Kidney (tissue), 14 donors: ENCODE measurements around the gene NRCAM. TPM values are rescaled to one million over a fixed set of nuclear protein-coding genes. Genes with fewer than 3 reads are reported as not detected.
A peak's percentile ranks its signal among the peaks of the same experiment; 100 is the strongest.
"Not testable (repeated sequence)": the region's sequence is repeated elsewhere in the genome, so short reads cannot be mapped to it uniquely, and the experiment has no call there.

Experiments
- DNase-seq, 5 donors: peaks; one replicate each; pipeline ENCODE4 v3.0.0-alpha.2; 2013 to 2020
- FAIRE-seq: peaks from 2 replicates; lab custom pipeline; 2012; peaks lifted over from hg19 to GRCh38; lab: Jason Lieb, UNC
- H3K27ac ChIP-seq, 2 donors: one replicate each; pipeline ENCODE4 v1.7.0; 2013; ENCODE audit warnings: low read depth in 2 of 2, low read length in 2 of 2, inconsistent platforms in 1 of 2
- H3K27me3 ChIP-seq: one replicate; pipeline ENCODE4 v1.7.1; 2013; ENCODE audit warnings: low read length, inconsistent platforms; ENCODE audit not compliant: control insufficient read depth, insufficient read depth
- H3K36me3 ChIP-seq, 3 donors: one replicate each; pipeline versions ENCODE4 v1.7.0 to v1.7.1; 2013; ENCODE audit warnings: low read length in 3 of 3, control low read depth in 1 of 3, inconsistent platforms in 1 of 3; ENCODE audit not compliant: insufficient read depth in 3 of 3, control insufficient read depth in 2 of 3
- H3K4me1 ChIP-seq, 3 donors: one replicate each; pipeline versions ENCODE4 v1.7.0 to v1.7.1; 2013; ENCODE audit warnings: low read length in 3 of 3, inconsistent platforms in 1 of 3, low read depth in 1 of 3; ENCODE audit not compliant: control insufficient read depth in 2 of 3, insufficient read depth in 2 of 3
- H3K4me3 ChIP-seq, 3 donors: one replicate each; pipeline versions ENCODE4 v1.7.0 to v1.8.1; 2013; ENCODE audit warnings: low read length in 3 of 3, control low read depth in 1 of 3, inconsistent platforms in 1 of 3
- H3K9ac ChIP-seq, 3 donors: one replicate each; pipeline versions ENCODE4 v1.7.0 to v1.7.1; 2013; ENCODE audit warnings: low read length in 3 of 3, control low read depth in 1 of 3, inconsistent platforms in 1 of 3
- H3K9me3 ChIP-seq, 3 donors: one replicate each; pipeline versions ENCODE4 v1.7.0 to v1.7.1; 2013; ENCODE audit warnings: low read length in 3 of 3, control low read depth in 1 of 3, inconsistent platforms in 1 of 3; ENCODE audit not compliant: control insufficient read depth in 2 of 3, insufficient read depth in 1 of 3
- intact Hi-C: fragments of 100-400 bp; cut with DNase I; formaldehyde crosslinking; loops from one replicate; pipeline ENCODE4 v1.11.1; 2022
- polyA plus RNA-seq: library from polyadenylated mRNA; stranded (reverse); fragments of 350-450 nt; fragmentation: Illumina TruSeq; extraction: RNeasy Lipid Tissue Mini Kit (QIAGEN cat#74804); gene quantifications from one replicate; pipeline ENCODE4 v1.2.3, GENCODE V29; 2014; ENCODE audit warnings: low read depth, low replicate concordance; ENCODE audit not compliant: insufficient read depth
- total RNA-seq: library from RNA; stranded (reverse); fragmentation: NEBNext Ultra II Directional; extraction: Animal tissue kit (Norgen Biotek cat#: 25700); gene quantifications from one replicate; pipeline ENCODE4 v1.2.1, GENCODE V29; 2021
- TF ChIP-seq, protein P1 (sequence below): IDR thresholded peaks from 3 replicates; pipeline ENCODE4 v1.5.1; 2012; ENCODE audit warnings: mild to moderate bottlenecking, moderate library complexity, borderline replicate concordance; ENCODE audit not compliant: insufficient read depth; ENCODE audit errors: extremely low read depth
- donor health status: control.
- donor health status: control.
- donor health status: control.
- donor health status: control.
- donor health status: control.
- donor health status: DM: yes; HTN: yes; CAD: no.
- donor health status: Normal renal cell carcinoma (clear cell type).

The NRCAM gene
- total and polyA plus RNA-seq, 2 donors from 2014 or later, result 16.8 to 20.6 TPM

- Histone ChIP-seq H3K27ac (no peak overlapping the region), H3K9ac (no peak overlapping the region), H3K4me3 (no peak overlapping the region), H3K4me1 (no peaks in the 10 kb centered on the region), H3K9me3 (no peaks in the 10 kb centered on the region), H3K27me3 (no peaks in the 10 kb centered on the region), H3K36me3 (no peaks in the 10 kb centered on the region)
- TF ChIP-seq, protein P1, sequence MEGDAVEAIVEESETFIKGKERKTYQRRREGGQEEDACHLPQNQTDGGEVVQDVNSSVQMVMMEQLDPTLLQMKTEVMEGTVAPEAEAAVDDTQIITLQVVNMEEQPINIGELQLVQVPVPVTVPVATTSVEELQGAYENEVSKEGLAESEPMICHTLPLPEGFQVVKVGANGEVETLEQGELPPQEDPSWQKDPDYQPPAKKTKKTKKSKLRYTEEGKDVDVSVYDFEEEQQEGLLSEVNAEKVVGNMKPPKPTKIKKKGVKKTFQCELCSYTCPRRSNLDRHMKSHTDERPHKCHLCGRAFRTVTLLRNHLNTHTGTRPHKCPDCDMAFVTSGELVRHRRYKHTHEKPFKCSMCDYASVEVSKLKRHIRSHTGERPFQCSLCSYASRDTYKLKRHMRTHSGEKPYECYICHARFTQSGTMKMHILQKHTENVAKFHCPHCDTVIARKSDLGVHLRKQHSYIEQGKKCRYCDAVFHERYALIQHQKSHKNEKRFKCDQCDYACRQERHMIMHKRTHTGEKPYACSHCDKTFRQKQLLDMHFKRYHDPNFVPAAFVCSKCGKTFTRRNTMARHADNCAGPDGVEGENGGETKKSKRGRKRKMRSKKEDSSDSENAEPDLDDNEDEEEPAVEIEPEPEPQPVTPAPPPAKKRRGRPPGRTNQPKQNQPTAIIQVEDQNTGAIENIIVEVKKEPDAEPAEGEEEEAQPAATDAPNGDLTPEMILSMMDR, result no peak
- DNase-seq (no peak), FAIRE-seq (no peak)
- intact Hi-C loops, result no loop called here
These were observed 110.4 kb downstream of the NRCAM start for GRCh38 chr7:108345710-108346336.

DNA sequence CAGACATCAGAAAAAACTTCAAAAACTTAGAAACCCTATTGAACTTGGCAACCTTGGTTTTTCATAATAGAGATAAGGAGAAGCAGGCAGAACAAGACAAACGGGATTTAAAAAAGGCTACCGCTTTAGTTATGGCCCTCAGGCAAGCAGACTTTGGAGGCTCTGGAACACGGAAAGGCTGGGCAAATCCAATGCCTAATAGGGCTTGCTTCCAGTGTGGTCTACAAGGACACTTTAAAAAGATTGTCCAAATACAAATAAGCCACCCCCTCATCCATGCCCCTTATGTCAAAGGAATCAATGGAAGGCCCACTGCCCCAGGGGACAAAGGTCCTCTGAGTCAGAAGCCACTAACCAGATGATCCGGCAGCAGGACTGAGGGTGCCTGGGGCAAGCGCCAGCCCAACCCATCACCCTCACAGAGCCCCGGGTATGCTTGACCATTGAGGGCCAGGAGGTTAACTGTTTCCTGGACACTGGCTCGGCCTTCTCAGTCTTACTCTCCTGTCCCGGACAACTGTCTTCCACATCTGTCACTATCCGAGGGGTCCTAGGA lies 115.3 kb downstream of the NRCAM start:
- no peaks in the 10 kb centered on the region for H3K9me3 ChIP-seq
- no peaks in the 10 kb centered on the region for H3K27me3 ChIP-seq
- no peaks in the 10 kb centered on the region for H3K36me3 ChIP-seq
- H3K9ac ChIP-seq, result no peak overlapping the region
- no peak overlapping the region for H3K27ac ChIP-seq
- H3K4me3 ChIP-seq, result no peak overlapping the region
- DNase-seq, result no peak
- no peaks in the 10 kb centered on the region for H3K4me1 ChIP-seq
- TF ChIP-seq, protein P1, result no peak
- intact Hi-C loops, result no loop called here
- FAIRE-seq, result no peak

DNA sequence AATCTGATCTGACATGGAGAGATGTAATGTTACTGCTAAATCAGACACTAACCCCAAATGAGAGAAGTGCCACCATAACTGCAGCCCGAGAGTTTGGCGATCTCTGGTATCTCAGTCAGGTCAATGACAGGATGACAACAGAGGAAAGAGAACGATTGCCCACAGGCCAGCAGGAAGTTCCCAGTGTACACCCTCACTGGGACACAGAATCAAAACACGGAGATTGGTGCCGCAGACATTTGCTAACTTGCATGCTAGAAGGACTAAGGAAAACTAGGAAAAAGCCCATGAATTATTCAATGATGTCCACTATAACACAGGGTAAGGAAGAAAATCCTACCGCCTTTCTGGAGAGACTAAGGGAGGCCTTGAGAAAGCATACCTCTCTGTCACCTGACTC lies 115.8 kb downstream of the NRCAM start:
- intact Hi-C loops, FAIRE-seq, H3K27ac ChIP-seq, H3K27me3 ChIP-seq, H3K4me1 ChIP-seq, H3K36me3 ChIP-seq, H3K9ac ChIP-seq, H3K4me3 ChIP-seq, DNase-seq, H3K9me3 ChIP-seq: not testable (repeated sequence)

GRCh38 chr7:108335269-108335918 lies 120.8 kb downstream of the NRCAM start:
- H3K4me3 ChIP-seq, result no peak overlapping the region
- H3K4me1 ChIP-seq, result no peaks in the 10 kb centered on the region
- TF ChIP-seq, protein P1, result no peak
- no peaks in the 10 kb centered on the region for H3K36me3 ChIP-seq
- intact Hi-C loops, result no loop called here
- no peaks in the 10 kb centered on the region for H3K27me3 ChIP-seq
- no peaks in the 10 kb centered on the region for H3K9me3 ChIP-seq
- no peak overlapping the region for H3K9ac ChIP-seq
- DNase-seq, result peak in 3 of 5 donors; percentile 50 to 84 (median 72)
- no peak overlapping the region for H3K27ac ChIP-seq
- no peak for FAIRE-seq
